ENCODE measurements around the gene ACOT8. TPM values are rescaled to one million over a fixed set of nuclear protein-coding genes. Genes with fewer than 3 reads are reported as not detected.

The ACOT8 gene
- total RNA-seq, 1 experiment from 2014 or later: 36.2 TPM

DNA sequence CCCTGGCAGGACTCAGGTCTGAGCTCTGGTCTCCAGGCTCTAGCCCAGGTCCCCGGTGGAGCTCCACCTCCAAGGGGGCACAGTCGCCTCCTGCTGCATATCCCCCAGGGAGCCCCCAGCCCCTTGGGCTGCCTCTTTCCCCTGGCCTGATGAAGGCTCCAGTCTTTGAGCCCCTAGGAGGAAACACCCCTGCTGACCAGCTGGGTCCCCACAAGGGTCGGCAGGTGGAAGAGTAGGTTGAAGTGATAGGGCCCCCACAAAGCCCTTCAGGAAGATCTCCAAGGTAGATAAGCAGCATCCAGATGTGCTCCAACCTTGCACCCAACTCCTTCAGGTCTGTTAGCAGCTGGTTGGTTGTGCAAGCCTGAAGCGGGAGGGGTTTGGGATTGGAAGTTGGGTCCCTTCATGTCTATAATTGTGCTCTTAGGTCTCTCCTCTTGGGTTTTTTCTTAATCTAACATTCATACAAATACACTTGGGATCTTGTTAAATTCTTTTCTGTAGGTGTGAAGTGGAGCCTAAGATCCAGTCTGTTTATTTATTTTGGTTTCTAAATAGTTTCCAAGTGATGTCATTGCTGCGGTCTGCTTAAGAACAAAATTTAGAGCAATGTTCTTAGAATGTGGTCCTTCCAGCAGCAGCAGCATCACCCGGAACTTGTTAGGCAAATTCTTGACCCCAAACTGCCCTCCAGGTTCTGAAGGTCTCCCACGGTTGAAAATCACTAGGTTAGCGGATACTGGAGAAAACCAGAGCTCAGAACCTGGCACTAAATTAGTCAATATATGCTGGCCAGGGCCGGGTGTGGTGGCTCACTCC lies 39.6 kb downstream of the ACOT8 start:
- Histone ChIP-seq H3K4me1 (peaks cover 42% of the 10 kb centered on the region), H3K4me3 (ENCODE audit: low read depth, low read length) (no peak overlapping the region), H3K36me3 (ENCODE audit: control insufficient read depth, insufficient read depth, low read length) (peaks cover 14% of the 10 kb centered on the region), H3K27me3 (replicated peaks; ENCODE audit: control insufficient read depth, insufficient read depth, low read length) (no peaks in the 10 kb centered on the region), H3K9me3 (no peaks in the 10 kb centered on the region)
- Mint-ChIP-seq H3K4me3 (ENCODE audit: unreplicated experiment) (no peak overlapping the region), H3K4me1 (ENCODE audit: low read depth, unreplicated experiment) (peaks cover 32% of the 10 kb centered on the region), H3K27ac (ENCODE audit: unreplicated experiment) (peak overlapping the region; percentile 29), H3K9me3 (ENCODE audit: unreplicated experiment) (no peaks in the 10 kb centered on the region), H3K36me3 (ENCODE audit: insufficient read depth, unreplicated experiment) (peaks cover 44% of the 10 kb centered on the region), H3K27me3 (ENCODE audit: insufficient read depth, unreplicated experiment) (no peaks in the 10 kb centered on the region)
- TF ChIP-seq, protein P1, sequence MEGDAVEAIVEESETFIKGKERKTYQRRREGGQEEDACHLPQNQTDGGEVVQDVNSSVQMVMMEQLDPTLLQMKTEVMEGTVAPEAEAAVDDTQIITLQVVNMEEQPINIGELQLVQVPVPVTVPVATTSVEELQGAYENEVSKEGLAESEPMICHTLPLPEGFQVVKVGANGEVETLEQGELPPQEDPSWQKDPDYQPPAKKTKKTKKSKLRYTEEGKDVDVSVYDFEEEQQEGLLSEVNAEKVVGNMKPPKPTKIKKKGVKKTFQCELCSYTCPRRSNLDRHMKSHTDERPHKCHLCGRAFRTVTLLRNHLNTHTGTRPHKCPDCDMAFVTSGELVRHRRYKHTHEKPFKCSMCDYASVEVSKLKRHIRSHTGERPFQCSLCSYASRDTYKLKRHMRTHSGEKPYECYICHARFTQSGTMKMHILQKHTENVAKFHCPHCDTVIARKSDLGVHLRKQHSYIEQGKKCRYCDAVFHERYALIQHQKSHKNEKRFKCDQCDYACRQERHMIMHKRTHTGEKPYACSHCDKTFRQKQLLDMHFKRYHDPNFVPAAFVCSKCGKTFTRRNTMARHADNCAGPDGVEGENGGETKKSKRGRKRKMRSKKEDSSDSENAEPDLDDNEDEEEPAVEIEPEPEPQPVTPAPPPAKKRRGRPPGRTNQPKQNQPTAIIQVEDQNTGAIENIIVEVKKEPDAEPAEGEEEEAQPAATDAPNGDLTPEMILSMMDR (IDR thresholded peaks at IDR 0.05; ENCODE audit: insufficient read depth in 1 of 2, low read depth in 1 of 2, low read length in 1 of 2, severe bottlenecking in 1 of 2, unreplicated experiment in 1 of 2): no peak
- no TSS peak for BruUV-seq (replicated peaks)
- CTCF ChIA-PET: interaction anchor here (0.6 to 1.0 kb wide), 3 partner anchors 73 to 411 kb away, joined by 3 to 4 read pairs (median 3); no protein-coding TSS in a partner anchor
- intact Hi-C loops (cut with micrococcal nuclease; ENCODE audit: unreplicated experiment): no loop called here
- DNase-seq: no peak
- POLR2A ChIA-PET: interaction anchor here (0.6 to 1.0 kb wide), 3 partner anchors 8 to 589 kb away, joined by 3 read pairs; partner anchors contain the start of genes DNTTIP1, ELMO2 and WFDC3

DNA sequence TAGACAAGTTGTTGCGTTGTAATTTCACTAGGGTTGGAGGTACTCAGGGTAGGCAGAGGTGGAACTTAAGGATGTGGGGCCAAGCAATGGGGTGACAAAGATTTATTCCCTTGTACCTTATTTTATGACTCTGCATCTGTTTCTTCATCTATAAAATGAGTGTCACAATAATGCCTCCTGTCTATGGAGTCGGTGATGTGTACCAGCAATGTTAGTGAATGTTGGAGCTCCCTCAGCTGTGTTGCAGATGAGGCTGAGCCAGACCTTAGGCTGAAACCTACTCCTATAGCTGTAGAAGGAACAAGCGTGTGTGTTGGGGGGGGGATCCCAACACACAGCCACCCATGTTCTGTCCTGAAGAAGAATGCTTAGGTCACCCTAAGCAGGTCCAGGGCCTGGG lies 40.2 kb downstream of the ACOT8 start:
- Mint-ChIP-seq H3K36me3 (ENCODE audit: insufficient read depth, unreplicated experiment) (peaks cover 50% of the 10 kb centered on the region), H3K9me3 (ENCODE audit: unreplicated experiment) (no peaks in the 10 kb centered on the region), H3K27ac (ENCODE audit: unreplicated experiment) (no peak overlapping the region), H3K4me1 (ENCODE audit: low read depth, unreplicated experiment) (peaks cover 32% of the 10 kb centered on the region), H3K4me3 (ENCODE audit: unreplicated experiment) (no peak overlapping the region), H3K27me3 (ENCODE audit: insufficient read depth, unreplicated experiment) (no peaks in the 10 kb centered on the region)
- TF ChIP-seq, protein P1 (IDR thresholded peaks at IDR 0.05; ENCODE audit: insufficient read depth in 1 of 2, low read depth in 1 of 2, low read length in 1 of 2, severe bottlenecking in 1 of 2, unreplicated experiment in 1 of 2): no peak
- H3K4me1 ChIP-seq: peaks cover 42% of the 10 kb centered on the region
- intact Hi-C loops (cut with micrococcal nuclease; ENCODE audit: unreplicated experiment): no loop called here
- ChIA-PET POLR2A (interaction anchor here (0.6 to 1.0 kb wide), 4 partner anchors 8 to 1291 kb away, joined by 3 read pairs; partner anchors contain the start of gene ELMO2), CTCF (interaction anchor here (0.6 to 1.0 kb wide), 4 partner anchors 9 to 410 kb away, joined by 3 to 4 read pairs (median 3); no protein-coding TSS in a partner anchor)
- DNase-seq: no peak
- no peaks in the 10 kb centered on the region for H3K9me3 ChIP-seq
- peaks cover 14% of the 10 kb centered on the region for H3K36me3 ChIP-seq (ENCODE audit: control insufficient read depth, insufficient read depth, low read length)
- no peak overlapping the region for H3K4me3 ChIP-seq (ENCODE audit: low read depth, low read length)
- no TSS peak for BruUV-seq (replicated peaks)
- no peaks in the 10 kb centered on the region for H3K27me3 ChIP-seq (replicated peaks; ENCODE audit: control insufficient read depth, insufficient read depth, low read length)

DNA sequence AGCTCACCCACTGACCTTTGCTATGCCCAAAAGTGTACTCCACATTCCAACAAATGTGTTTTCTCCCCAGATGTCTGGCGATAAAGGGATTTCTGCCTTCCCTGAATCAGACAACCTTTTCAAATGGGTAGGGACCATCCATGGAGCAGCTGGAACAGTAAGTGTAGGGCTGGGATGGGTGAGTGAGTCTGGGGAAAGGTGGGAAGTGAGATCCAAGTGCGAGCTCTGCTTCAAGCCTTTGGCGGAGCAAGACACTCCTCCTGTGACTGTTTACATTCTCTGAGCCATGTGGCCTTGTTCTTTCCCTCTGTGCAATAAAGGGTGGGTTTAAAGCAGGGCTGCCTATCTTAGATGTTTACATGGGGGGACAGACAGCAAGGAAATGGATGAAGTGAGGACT lies 42.9 kb downstream of the ACOT8 start:
- H3K9me3 ChIP-seq: no peaks in the 10 kb centered on the region
- Mint-ChIP-seq H3K27ac (ENCODE audit: unreplicated experiment) (no peak overlapping the region), H3K9me3 (ENCODE audit: unreplicated experiment) (no peaks in the 10 kb centered on the region), H3K36me3 (ENCODE audit: insufficient read depth, unreplicated experiment) (peaks cover 75% of the 10 kb centered on the region), H3K27me3 (ENCODE audit: insufficient read depth, unreplicated experiment) (no peaks in the 10 kb centered on the region), H3K4me3 (ENCODE audit: unreplicated experiment) (peak overlapping the region; percentile 95), H3K4me1 (ENCODE audit: low read depth, unreplicated experiment) (peaks cover 32% of the 10 kb centered on the region)
- TF ChIP-seq, protein P1 (IDR thresholded peaks at IDR 0.05; ENCODE audit: insufficient read depth in 1 of 2, low read depth in 1 of 2, low read length in 1 of 2, severe bottlenecking in 1 of 2, unreplicated experiment in 1 of 2): no peak
- ChIA-PET CTCF (no interaction called here), POLR2A (interaction anchor here (1.4 kb wide), 1 partner anchor 22 kb away, joined by 4 read pairs; the partner anchor contains the start of genes DNTTIP1 and WFDC3)
- H3K4me1 ChIP-seq: peaks cover 42% of the 10 kb centered on the region
- no peak for DNase-seq
- H3K27me3 ChIP-seq (replicated peaks; ENCODE audit: control insufficient read depth, insufficient read depth, low read length): no peaks in the 10 kb centered on the region
- H3K36me3 ChIP-seq (ENCODE audit: control insufficient read depth, insufficient read depth, low read length): peaks cover 19% of the 10 kb centered on the region
- intact Hi-C loops (cut with micrococcal nuclease; ENCODE audit: unreplicated experiment): loop anchor here (5.0 kb wide), 2 partner anchors 78 to 158 kb away; partner anchors contain the start of genes CTSA, NEURL2 and ZNF335
- 0 out of 2 replicates have a peak overlapping the region, but pooled peaks have one; percentile 6 for H3K4me3 ChIP-seq (ENCODE audit: low read depth, low read length)
- no TSS peak for BruUV-seq (replicated peaks)
